Ovary (tissue), 3 donors: ENCODE data around the gene NFYC.

Source experiments
- CTCF ChIP-seq, 3 donors: fragments of 450-650 bp in 2 of 3; fragments of 200-600 bp in 1 of 3; IDR thresholded peaks; one replicate each; pipeline versions ENCODE4 v1.5.1 to v1.8.0; 2016 to 2022; ENCODE audit warnings: antibody characterized with exemption in 3 of 3, mild to moderate bottlenecking in 1 of 3
- POLR2A ChIP-seq: fragments of 450-650 bp; IDR thresholded peaks from one replicate; pipeline ENCODE4 v1.6.1; 2017; ENCODE audit warnings: antibody characterized with exemption, mild to moderate bottlenecking, moderate library complexity
- donor health status: DM: no; HTN: no; CAD: no.

GRCh38 chr1:40663324-40664166, 28.0 kb upstream of the NFYC start:
- TF ChIP-seq CTCF (IDR thresholded peaks at IDR 0.05) (no peak), POLR2A (no peak)
